Measurements from ENCODE around the gene MAPRE2.

GRCh38 chr18:35097763-35098162, 56.5 kb downstream of the MAPRE2 start:
- no peak for TF ChIP-seq POLR2A (IDR thresholded peaks at IDR 0.05)
- TF ChIP-seq CTCF (IDR thresholded peaks at IDR 0.05): no peak
